Stomach (tissue), 9 donors: ENCODE data around the gene PLEKHG4B. TPM values are rescaled to one million over a fixed set of nuclear protein-coding genes. Genes with fewer than 3 reads are reported as not detected.
"Not testable (repeated sequence)": the region's sequence is repeated elsewhere in the genome, so short reads cannot be mapped to it uniquely, and the experiment has no call there.

Experiments used
- DNase-seq, 2 donors: peaks; one replicate each; pipeline versions ENCODE4 v3.0.0 to v3.0.0-alpha.2; 2013 to 2019
- H3K27ac ChIP-seq, 5 donors: fragments of 200-600 bp in 4 of 5; sonication (generic) in 4 of 5; one replicate each; pipeline ENCODE4 v1.5.1; 2013 to 2019; ENCODE audit warnings: mild to moderate bottlenecking in 1 of 5, moderate library complexity in 1 of 5
- H3K27me3 ChIP-seq, 3 donors: fragments of 200-600 bp; sonication (generic); one replicate each; pipeline ENCODE4 v1.5.1; 2017 to 2019; ENCODE audit warnings: mixed run types in 1 of 3
- H3K36me3 ChIP-seq, 4 donors: fragments of 200-600 bp; sonication (generic); 1 replicate in 3 of 4; 2 replicates in 1 of 4; pipeline ENCODE4 v1.5.1; 2016 to 2019
- H3K4me1 ChIP-seq, 4 donors: fragments of 200-600 bp; sonication (generic); one replicate each; pipeline ENCODE4 v1.5.1; 2016 to 2019
- H3K4me3 ChIP-seq, 4 donors: fragments of 200-600 bp; sonication (generic) in 3 of 4; one replicate each; pipeline ENCODE4 v1.5.1; 2016 to 2019; ENCODE audit warnings: mild to moderate bottlenecking in 1 of 4
- H3K9me3 ChIP-seq, 4 donors: fragments of 200-600 bp; sonication (generic); one replicate each; pipeline ENCODE4 v1.5.1; 2016 to 2019
- CTCF ChIP-seq, 7 experiments: fragments of 450-650 bp in 4 of 7; fragments of 200-600 bp in 3 of 7; sonication (generic) in 3 of 7; IDR thresholded peaks; one replicate each; pipeline ENCODE4 v1.5.1; 2016 to 2019; ENCODE audit warnings: antibody characterized with exemption in 7 of 7, control low read depth in 2 of 7, mild to moderate bottlenecking in 1 of 7
- EP300 ChIP-seq: sonication (generic); formaldehyde crosslinking; IDR thresholded peaks from one replicate; pipeline ENCODE4 v1.6.1; 2017; ENCODE audit warnings: antibody characterized with exemption
- POLR2A ChIP-seq, 4 donors: fragments of 450-650 bp; IDR thresholded peaks; one replicate each; pipeline ENCODE4 v1.6.1; 2016; ENCODE audit warnings: antibody characterized with exemption in 4 of 4, control low read depth in 2 of 4, mild to moderate bottlenecking in 1 of 4, moderate library complexity in 1 of 4
- POLR2AphosphoS5 ChIP-seq, 3 donors: sonication (generic); formaldehyde crosslinking; IDR thresholded peaks; one replicate each; pipeline ENCODE4 v1.6.1; 2016; ENCODE audit warnings: antibody characterized with exemption in 3 of 3
- whole genome bisulfite sequencing, 5 donors: extraction: QIAGEN DNeasy Blood & Tissue Kit in 3 of 5; methylation state at CpG; one replicate each; pipeline versions ENCODE4 v1.1.5 to v1.1.7; 2013 to 2018; 5-methylcytosine and 5-hydroxymethylcytosine counted together
- intact Hi-C: fragments of 100-400 bp; cut with DNase I; formaldehyde crosslinking; loops from one replicate; pipeline ENCODE4 v1.15.1; 2023; ENCODE audit warnings: low total_unique reads
- polyA plus RNA-seq, 3 donors: library from polyadenylated mRNA; stranded (reverse); fragments of 200-250 nt; gene quantifications; one replicate each; pipeline ENCODE4 v1.2.3, GENCODE V29; 2013
- total RNA-seq, 5 donors: library from RNA; depleted of rRNA; stranded (reverse); fragments of >200 nt; gene quantifications; one replicate each; pipeline versions ENCODE4 v1.1.0 to v1.2.3, GENCODE V29; 2014 to 2016
- donor health status: healthy with polysubstance abuse.
- donor health status: Bipolar disorder and iron deficiency.
- donor health status: healthy.

PLEKHG4B gene
- total and polyA plus RNA-seq, 8 donors, result 0.15 to 4.3 (median 1.8) TPM; not detected in 1

GRCh38 chr5:223791-224190 is 131.8 kb downstream of the PLEKHG4B start:
- intact Hi-C loops, result no loop called here
- H3K27me3 ChIP-seq, result no peaks in the 10 kb centered on the region
- H3K36me3 ChIP-seq, result peaks cover 49 to 52% (median 51%) of the 10 kb centered on the region in 4 donors
- no peak overlapping the region for H3K27ac ChIP-seq
- H3K4me3 ChIP-seq, result no peak overlapping the region
- H3K4me1 ChIP-seq, result peaks cover 6 to 44% (median 31%) of the 10 kb centered on the region in 4 donors
- no peaks in the 10 kb centered on the region for H3K9me3 ChIP-seq
- WGBS, 5 donors, result 66 to 88% (median 76%) methylated on average over 6 of the region's 6 CpGs
- TF ChIP-seq POLR2AphosphoS5 (IDR thresholded peaks at IDR 0.05), result no peak
- no peak for TF ChIP-seq POLR2A (IDR thresholded peaks at IDR 0.05)
- no peak for TF ChIP-seq EP300
- no peak for TF ChIP-seq CTCF (IDR thresholded peaks at IDR 0.05)
- no peak for DNase-seq

GRCh38 chr5:225334-225733 is 133.4 kb downstream of the PLEKHG4B start:
- H3K36me3 ChIP-seq, result peaks cover 59 to 68% (median 66%) of the 10 kb centered on the region in 4 donors
- H3K9me3 ChIP-seq, result no peaks in the 10 kb centered on the region
- intact Hi-C loops, result no loop called here
- TF ChIP-seq POLR2AphosphoS5 (IDR thresholded peaks at IDR 0.05) (no peak), EP300 (no peak), POLR2A (IDR thresholded peaks at IDR 0.05) (no peak), CTCF (IDR thresholded peaks at IDR 0.05) (no peak)
- peaks cover 3 to 31% (median 18%) of the 10 kb centered on the region in 4 donors for H3K4me1 ChIP-seq
- H3K27ac ChIP-seq, result no peak overlapping the region
- no peak overlapping the region for H3K4me3 ChIP-seq
- no peaks in the 10 kb centered on the region for H3K27me3 ChIP-seq
- WGBS, 5 donors, result 93 to 99% (median 97%) methylated on average over 14 of the region's 14 CpGs
- DNase-seq, result no peak

GRCh38 chr5:227375-227774 is 135.4 kb downstream of the PLEKHG4B start:
- WGBS, 5 donors, result 82 to 98% (median 95%) methylated on average over 6 to 15 of the region's 17 CpGs

GRCh38 chr5:228886-229285 is 136.9 kb downstream of the PLEKHG4B start:
- H3K4me1 ChIP-seq, result no peaks in the 10 kb centered on the region
- DNase-seq, result no peak
- H3K36me3 ChIP-seq, result peaks cover 78 to 100% (median 100%) of the 10 kb centered on the region in 4 donors
- WGBS, 5 donors, result 69 to 91% (median 89%) methylated on average over 3 of the region's 3 CpGs
- H3K27me3 ChIP-seq, result no peaks in the 10 kb centered on the region
- H3K27ac ChIP-seq, result no peak overlapping the region
- H3K9me3 ChIP-seq, result no peaks in the 10 kb centered on the region
- intact Hi-C loops, result no loop called here
- TF ChIP-seq POLR2A (IDR thresholded peaks at IDR 0.05), result no peak
- TF ChIP-seq EP300, result no peak
- TF ChIP-seq POLR2AphosphoS5 (IDR thresholded peaks at IDR 0.05), result no peak
- TF ChIP-seq CTCF (IDR thresholded peaks at IDR 0.05), result no peak
- no peak overlapping the region for H3K4me3 ChIP-seq

More at GRCh38 chr5:227375-227774, 135.4 kb downstream of the PLEKHG4B start:
- H3K4me3 ChIP-seq, H3K27me3 ChIP-seq, H3K27ac ChIP-seq, DNase-seq, H3K9me3 ChIP-seq, intact Hi-C loops: not testable (repeated sequence)
- H3K36me3 ChIP-seq, result peaks cover 72 to 88% (median 86%) of the 10 kb centered on the region in 4 donors
- peaks cover 0 to 10% (median 4%) of the 10 kb centered on the region in 4 donors for H3K4me1 ChIP-seq

- H3K36me3 ChIP-seq, result peaks cover 73 to 100% (median 99%) of the 10 kb centered on the region in 4 donors
- 91 to 98% (median 95%) methylated on average over 14 of the region's 14 CpGs for WGBS, 5 donors
- TF ChIP-seq EP300 (no peak), CTCF (IDR thresholded peaks at IDR 0.05) (no peak)
- no peaks in the 10 kb centered on the region for H3K27me3 ChIP-seq
- no peak overlapping the region for H3K27ac ChIP-seq
- no peak for DNase-seq
- H3K4me1 ChIP-seq, result no peaks in the 10 kb centered on the region
- H3K4me3 ChIP-seq, result no peak overlapping the region
- intact Hi-C loops, result no loop called here
- no peaks in the 10 kb centered on the region for H3K9me3 ChIP-seq
These were observed 138.7 kb downstream of the PLEKHG4B start for GRCh38 chr5:230711-231110.
